Measurements from ENCODE around the gene ISG15. TPM values are rescaled to one million over a fixed set of nuclear protein-coding genes. Genes with fewer than 3 reads are reported as not detected.
A peak's percentile ranks its signal among the peaks of the same experiment; 100 is the strongest.

ISG15 gene
- total and polyA plus RNA-seq, 2 of the 13 experiments (the other 11 are each of a cell fraction or from before 2014, with no cell fraction given), result 42.1 to 54.9 TPM

DNA sequence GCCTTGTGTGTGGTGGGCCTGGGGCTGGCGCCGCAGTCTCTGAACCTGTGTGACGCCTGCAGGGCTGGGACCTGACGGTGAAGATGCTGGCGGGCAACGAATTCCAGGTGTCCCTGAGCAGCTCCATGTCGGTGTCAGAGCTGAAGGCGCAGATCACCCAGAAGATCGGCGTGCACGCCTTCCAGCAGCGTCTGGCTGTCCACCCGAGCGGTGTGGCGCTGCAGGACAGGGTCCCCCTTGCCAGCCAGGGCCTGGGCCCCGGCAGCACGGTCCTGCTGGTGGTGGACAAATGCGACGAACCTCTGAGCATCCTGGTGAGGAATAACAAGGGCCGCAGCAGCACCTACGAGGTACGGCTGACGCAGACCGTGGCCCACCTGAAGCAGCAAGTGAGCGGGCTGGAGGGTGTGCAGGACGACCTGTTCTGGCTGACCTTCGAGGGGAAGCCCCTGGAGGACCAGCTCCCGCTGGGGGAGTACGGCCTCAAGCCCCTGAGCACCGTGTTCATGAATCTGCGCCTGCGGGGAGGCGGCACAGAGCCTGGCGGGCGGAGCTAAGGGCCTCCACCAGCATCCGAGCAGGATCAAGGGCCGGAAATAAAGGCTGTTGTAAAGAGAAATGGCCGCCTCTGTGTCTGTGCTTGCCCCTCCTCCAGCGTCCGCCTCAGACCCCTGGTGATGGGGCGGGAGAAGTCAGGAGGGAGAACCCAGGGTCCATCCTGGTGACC lies 788 bp downstream of the ISG15 start (continued):
- TF ChIP-seq, protein P1, sequence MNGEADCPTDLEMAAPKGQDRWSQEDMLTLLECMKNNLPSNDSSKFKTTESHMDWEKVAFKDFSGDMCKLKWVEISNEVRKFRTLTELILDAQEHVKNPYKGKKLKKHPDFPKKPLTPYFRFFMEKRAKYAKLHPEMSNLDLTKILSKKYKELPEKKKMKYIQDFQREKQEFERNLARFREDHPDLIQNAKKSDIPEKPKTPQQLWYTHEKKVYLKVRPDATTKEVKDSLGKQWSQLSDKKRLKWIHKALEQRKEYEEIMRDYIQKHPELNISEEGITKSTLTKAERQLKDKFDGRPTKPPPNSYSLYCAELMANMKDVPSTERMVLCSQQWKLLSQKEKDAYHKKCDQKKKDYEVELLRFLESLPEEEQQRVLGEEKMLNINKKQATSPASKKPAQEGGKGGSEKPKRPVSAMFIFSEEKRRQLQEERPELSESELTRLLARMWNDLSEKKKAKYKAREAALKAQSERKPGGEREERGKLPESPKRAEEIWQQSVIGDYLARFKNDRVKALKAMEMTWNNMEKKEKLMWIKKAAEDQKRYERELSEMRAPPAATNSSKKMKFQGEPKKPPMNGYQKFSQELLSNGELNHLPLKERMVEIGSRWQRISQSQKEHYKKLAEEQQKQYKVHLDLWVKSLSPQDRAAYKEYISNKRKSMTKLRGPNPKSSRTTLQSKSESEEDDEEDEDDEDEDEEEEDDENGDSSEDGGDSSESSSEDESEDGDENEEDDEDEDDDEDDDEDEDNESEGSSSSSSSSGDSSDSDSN (CRISPR knock-in tag; IDR thresholded peaks at IDR 0.05), result peak; percentile 57; the same call in 1 of the 2 replicates
- TF ChIP-seq, protein P2, sequence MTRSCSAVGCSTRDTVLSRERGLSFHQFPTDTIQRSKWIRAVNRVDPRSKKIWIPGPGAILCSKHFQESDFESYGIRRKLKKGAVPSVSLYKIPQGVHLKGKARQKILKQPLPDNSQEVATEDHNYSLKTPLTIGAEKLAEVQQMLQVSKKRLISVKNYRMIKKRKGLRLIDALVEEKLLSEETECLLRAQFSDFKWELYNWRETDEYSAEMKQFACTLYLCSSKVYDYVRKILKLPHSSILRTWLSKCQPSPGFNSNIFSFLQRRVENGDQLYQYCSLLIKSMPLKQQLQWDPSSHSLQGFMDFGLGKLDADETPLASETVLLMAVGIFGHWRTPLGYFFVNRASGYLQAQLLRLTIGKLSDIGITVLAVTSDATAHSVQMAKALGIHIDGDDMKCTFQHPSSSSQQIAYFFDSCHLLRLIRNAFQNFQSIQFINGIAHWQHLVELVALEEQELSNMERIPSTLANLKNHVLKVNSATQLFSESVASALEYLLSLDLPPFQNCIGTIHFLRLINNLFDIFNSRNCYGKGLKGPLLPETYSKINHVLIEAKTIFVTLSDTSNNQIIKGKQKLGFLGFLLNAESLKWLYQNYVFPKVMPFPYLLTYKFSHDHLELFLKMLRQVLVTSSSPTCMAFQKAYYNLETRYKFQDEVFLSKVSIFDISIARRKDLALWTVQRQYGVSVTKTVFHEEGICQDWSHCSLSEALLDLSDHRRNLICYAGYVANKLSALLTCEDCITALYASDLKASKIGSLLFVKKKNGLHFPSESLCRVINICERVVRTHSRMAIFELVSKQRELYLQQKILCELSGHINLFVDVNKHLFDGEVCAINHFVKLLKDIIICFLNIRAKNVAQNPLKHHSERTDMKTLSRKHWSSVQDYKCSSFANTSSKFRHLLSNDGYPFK (CRISPR knock-in tag; IDR thresholded peaks at IDR 0.05; ENCODE audit: borderline replicate concordance), result no peak
- no peak for TF ChIP-seq FOXC1 (CRISPR knock-in tag; IDR thresholded peaks at IDR 0.05; ENCODE audit: borderline replicate concordance)
- no peak for TF ChIP-seq MED13 (CRISPR knock-in tag; IDR thresholded peaks at IDR 0.05)
- TF ChIP-seq, protein P3, sequence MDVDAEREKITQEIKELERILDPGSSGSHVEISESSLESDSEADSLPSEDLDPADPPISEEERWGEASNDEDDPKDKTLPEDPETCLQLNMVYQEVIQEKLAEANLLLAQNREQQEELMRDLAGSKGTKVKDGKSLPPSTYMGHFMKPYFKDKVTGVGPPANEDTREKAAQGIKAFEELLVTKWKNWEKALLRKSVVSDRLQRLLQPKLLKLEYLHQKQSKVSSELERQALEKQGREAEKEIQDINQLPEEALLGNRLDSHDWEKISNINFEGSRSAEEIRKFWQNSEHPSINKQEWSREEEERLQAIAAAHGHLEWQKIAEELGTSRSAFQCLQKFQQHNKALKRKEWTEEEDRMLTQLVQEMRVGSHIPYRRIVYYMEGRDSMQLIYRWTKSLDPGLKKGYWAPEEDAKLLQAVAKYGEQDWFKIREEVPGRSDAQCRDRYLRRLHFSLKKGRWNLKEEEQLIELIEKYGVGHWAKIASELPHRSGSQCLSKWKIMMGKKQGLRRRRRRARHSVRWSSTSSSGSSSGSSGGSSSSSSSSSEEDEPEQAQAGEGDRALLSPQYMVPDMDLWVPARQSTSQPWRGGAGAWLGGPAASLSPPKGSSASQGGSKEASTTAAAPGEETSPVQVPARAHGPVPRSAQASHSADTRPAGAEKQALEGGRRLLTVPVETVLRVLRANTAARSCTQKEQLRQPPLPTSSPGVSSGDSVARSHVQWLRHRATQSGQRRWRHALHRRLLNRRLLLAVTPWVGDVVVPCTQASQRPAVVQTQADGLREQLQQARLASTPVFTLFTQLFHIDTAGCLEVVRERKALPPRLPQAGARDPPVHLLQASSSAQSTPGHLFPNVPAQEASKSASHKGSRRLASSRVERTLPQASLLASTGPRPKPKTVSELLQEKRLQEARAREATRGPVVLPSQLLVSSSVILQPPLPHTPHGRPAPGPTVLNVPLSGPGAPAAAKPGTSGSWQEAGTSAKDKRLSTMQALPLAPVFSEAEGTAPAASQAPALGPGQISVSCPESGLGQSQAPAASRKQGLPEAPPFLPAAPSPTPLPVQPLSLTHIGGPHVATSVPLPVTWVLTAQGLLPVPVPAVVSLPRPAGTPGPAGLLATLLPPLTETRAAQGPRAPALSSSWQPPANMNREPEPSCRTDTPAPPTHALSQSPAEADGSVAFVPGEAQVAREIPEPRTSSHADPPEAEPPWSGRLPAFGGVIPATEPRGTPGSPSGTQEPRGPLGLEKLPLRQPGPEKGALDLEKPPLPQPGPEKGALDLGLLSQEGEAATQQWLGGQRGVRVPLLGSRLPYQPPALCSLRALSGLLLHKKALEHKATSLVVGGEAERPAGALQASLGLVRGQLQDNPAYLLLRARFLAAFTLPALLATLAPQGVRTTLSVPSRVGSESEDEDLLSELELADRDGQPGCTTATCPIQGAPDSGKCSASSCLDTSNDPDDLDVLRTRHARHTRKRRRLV (CRISPR knock-in tag; IDR thresholded peaks at IDR 0.05), result no peak
- TF ChIP-seq ZNF790 (CRISPR knock-in tag; IDR thresholded peaks at IDR 0.05; ENCODE audit: borderline replicate concordance), result no peak
- TF ChIP-seq, protein P4, sequence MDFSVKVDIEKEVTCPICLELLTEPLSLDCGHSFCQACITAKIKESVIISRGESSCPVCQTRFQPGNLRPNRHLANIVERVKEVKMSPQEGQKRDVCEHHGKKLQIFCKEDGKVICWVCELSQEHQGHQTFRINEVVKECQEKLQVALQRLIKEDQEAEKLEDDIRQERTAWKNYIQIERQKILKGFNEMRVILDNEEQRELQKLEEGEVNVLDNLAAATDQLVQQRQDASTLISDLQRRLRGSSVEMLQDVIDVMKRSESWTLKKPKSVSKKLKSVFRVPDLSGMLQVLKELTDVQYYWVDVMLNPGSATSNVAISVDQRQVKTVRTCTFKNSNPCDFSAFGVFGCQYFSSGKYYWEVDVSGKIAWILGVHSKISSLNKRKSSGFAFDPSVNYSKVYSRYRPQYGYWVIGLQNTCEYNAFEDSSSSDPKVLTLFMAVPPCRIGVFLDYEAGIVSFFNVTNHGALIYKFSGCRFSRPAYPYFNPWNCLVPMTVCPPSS (IDR thresholded peaks at IDR 0.05), result no peak
- TF ChIP-seq GATAD1 (CRISPR knock-in tag; IDR thresholded peaks at IDR 0.05), result no peak
- no peak for TF ChIP-seq ZNF34 (CRISPR knock-in tag; IDR thresholded peaks at IDR 0.05; ENCODE audit: borderline replicate concordance)
- TF ChIP-seq YEATS4 (CRISPR knock-in tag; IDR thresholded peaks at IDR 0.05; ENCODE audit: borderline replicate concordance), result no peak
- no peak for TF ChIP-seq ZNF660 (CRISPR knock-in tag; IDR thresholded peaks at IDR 0.05; ENCODE audit: borderline replicate concordance, low read depth)
- TF ChIP-seq, protein P5, sequence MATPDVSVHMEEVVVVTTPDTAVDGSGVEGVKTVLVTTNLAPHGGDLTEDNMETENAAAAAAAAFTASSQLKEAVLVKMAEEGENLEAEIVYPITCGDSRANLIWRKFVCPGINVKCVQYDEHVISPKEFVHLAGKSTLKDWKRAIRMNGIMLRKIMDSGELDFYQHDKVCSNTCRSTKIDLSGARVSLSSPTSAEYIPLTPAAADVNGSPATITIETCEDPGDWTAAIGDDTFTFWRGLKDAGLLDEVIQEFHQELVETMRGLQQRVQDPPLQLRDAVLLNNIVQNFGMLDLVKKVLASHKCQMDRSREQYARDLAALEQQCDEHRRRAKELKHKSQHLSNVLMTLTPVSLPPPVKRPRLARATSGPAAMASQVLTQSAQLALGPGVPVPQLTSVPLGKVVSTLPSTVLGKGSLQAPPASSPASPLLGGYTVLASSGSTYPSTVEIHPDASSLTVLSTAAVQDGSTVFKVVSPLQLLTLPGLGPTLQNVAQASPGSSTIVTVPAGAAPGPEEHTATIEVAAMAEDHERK (CRISPR knock-in tag; IDR thresholded peaks at IDR 0.05; ENCODE audit: low read depth), result no peak
- no peak for TF ChIP-seq TOPORS (CRISPR knock-in tag; IDR thresholded peaks at IDR 0.05)
- 0 out of 2 replicates have a peak, but pooled peaks have one; percentile 2 for TF ChIP-seq MEIS1 (CRISPR knock-in tag; IDR thresholded peaks at IDR 0.05; ENCODE audit: borderline replicate concordance)

Measured in HepG2 (cell line).